ENCODE measurements around the gene PPM1J. TPM values are rescaled to one million over a fixed set of nuclear protein-coding genes. Genes with fewer than 3 reads are reported as not detected.

Gene PPM1J
- total and polyA plus RNA-seq, 2 of the 13 experiments (the other 11 are each of a cell fraction or from before 2014, with no cell fraction given) = 0.07 to 0.22 TPM

GRCh38 chr1:112673592-112674439, 41.3 kb downstream of the PPM1J start (continued):
- TF ChIP-seq, protein P1, sequence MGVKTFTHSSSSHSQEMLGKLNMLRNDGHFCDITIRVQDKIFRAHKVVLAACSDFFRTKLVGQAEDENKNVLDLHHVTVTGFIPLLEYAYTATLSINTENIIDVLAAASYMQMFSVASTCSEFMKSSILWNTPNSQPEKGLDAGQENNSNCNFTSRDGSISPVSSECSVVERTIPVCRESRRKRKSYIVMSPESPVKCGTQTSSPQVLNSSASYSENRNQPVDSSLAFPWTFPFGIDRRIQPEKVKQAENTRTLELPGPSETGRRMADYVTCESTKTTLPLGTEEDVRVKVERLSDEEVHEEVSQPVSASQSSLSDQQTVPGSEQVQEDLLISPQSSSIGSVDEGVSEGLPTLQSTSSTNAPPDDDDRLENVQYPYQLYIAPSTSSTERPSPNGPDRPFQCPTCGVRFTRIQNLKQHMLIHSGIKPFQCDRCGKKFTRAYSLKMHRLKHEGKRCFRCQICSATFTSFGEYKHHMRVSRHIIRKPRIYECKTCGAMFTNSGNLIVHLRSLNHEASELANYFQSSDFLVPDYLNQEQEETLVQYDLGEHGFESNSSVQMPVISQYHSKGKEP (CRISPR knock-in tag; IDR thresholded peaks at IDR 0.05) = no peak
- TF ChIP-seq, protein P2, sequence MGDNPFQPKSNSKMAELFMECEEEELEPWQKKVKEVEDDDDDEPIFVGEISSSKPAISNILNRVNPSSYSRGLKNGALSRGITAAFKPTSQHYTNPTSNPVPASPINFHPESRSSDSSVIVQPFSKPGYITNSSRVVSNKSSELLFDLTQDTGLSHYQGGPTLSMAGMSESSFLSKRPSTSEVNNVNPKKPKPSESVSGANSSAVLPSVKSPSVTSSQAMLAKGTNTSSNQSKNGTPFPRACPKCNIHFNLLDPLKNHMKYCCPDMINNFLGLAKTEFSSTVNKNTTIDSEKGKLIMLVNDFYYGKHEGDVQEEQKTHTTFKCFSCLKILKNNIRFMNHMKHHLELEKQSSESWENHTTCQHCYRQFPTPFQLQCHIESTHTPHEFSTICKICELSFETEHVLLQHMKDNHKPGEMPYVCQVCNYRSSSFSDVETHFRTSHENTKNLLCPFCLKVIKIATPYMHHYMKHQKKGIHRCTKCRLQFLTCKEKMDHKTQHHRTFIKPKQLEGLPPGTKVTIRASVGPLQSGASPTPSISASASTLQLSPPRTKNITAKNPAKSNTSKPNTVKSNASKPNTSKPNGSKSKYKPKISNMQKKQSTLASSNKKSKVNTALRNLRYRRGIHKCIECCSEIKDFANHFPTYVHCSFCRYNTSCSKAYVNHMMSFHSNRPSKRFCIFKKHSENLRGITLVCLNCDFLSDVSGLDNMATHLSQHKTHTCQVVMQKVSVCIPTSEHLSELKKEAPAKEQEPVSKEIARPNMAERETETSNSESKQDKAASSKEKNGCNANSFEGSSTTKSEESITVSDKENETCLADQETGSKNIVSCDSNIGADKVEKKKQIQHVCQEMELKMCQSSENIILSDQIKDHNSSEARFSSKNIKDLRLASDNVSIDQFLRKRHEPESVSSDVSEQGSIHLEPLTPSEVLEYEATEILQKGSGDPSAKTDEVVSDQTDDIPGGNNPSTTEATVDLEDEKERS (CRISPR knock-in tag; IDR thresholded peaks at IDR 0.05) = peak; percentile 43; the same call in 1 of the 2 replicates
- 0 out of 2 replicates have a peak, but pooled peaks have one; percentile 26 for TF ChIP-seq THYN1 (CRISPR knock-in tag; IDR thresholded peaks at IDR 0.05; ENCODE audit: borderline replicate concordance, low read depth)
- TF ChIP-seq, protein P3, sequence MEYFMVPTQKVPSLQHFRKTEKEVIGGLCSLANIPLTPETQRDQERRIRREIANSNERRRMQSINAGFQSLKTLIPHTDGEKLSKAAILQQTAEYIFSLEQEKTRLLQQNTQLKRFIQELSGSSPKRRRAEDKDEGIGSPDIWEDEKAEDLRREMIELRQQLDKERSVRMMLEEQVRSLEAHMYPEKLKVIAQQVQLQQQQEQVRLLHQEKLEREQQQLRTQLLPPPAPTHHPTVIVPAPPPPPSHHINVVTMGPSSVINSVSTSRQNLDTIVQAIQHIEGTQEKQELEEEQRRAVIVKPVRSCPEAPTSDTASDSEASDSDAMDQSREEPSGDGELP (IDR thresholded peaks at IDR 0.05; ENCODE audit: borderline replicate concordance, low read depth) = peak; percentile 39; the same call in 1 of the 2 replicates
- TF ChIP-seq ZMYM3 (CRISPR knock-in tag; IDR thresholded peaks at IDR 0.05) = 0 out of 2 replicates have a peak, but pooled peaks have one; percentile 27
- TF ChIP-seq PRDM15 (CRISPR knock-in tag; IDR thresholded peaks at IDR 0.05) = peak; percentile 68
- TF ChIP-seq ZNF501 (CRISPR knock-in tag; IDR thresholded peaks at IDR 0.05) = no peak
- TF ChIP-seq ZFP37 (CRISPR knock-in tag; IDR thresholded peaks at IDR 0.05; ENCODE audit: borderline replicate concordance) = no peak
- TF ChIP-seq ZNF850 (CRISPR knock-in tag; conservative IDR thresholded peaks at IDR 0.05) = no peak
- peak; percentile 2; the same call in 1 of the 2 replicates for TF ChIP-seq AKAP8 (CRISPR knock-in tag; IDR thresholded peaks at IDR 0.05)
- no peak for TF ChIP-seq BHLHE40 (IDR thresholded peaks at IDR 0.05; ENCODE audit: low read length)
- TF ChIP-seq ARID3A (IDR thresholded peaks at IDR 0.05; ENCODE audit: low read depth, low read length) = 0 out of 2 replicates have a peak, but pooled peaks have one; percentile 31
- TF ChIP-seq ZC3H13 (CRISPR knock-in tag; IDR thresholded peaks at IDR 0.05) = 0 out of 2 replicates have a peak, but pooled peaks have one; percentile 21
- TF ChIP-seq ELF1 (CRISPR knock-in tag; IDR thresholded peaks at IDR 0.05) = peak; percentile 38; the same call in 1 of the 2 replicates

Measured in HepG2 (cell line).